Activated T-helper 17 cell treated with anti-CD3 and anti-CD28 coated beads, Interleukin-2, amount 50 U/mL, for 72 hours (primary cell): Measurements from ENCODE around the gene CALR. TPM values are rescaled to one million over a fixed set of nuclear protein-coding genes. Genes with fewer than 3 reads are reported as not detected.
"Not testable (repeated sequence)": the region's sequence is repeated elsewhere in the genome, so short reads cannot be mapped to it uniquely, and the experiment has no call there.

Experiments
- ATAC-seq: fragments of 150-1000 bp; cut with Tn5 transposase; replicated peaks from 2 replicates; pipeline ENCODE4 v1.10.0; 2021; ENCODE audit warnings: mild to moderate bottlenecking, moderate library complexity
- H3K27ac Mint-ChIP-seq: one replicate; pipeline ENCODE4 v1.8.0; 2022; ENCODE audit warnings: mixed read lengths
- H3K27me3 Mint-ChIP-seq: one replicate; pipeline ENCODE4 v1.8.0; 2022; ENCODE audit warnings: mixed read lengths
- H3K36me3 Mint-ChIP-seq: one replicate; pipeline ENCODE4 v1.8.0; 2022; ENCODE audit warnings: low read depth, mild to moderate bottlenecking, mixed read lengths
- H3K4me1 Mint-ChIP-seq: one replicate; pipeline ENCODE4 v1.8.0; 2022; ENCODE audit warnings: mixed read lengths
- H3K4me3 Mint-ChIP-seq: one replicate; pipeline ENCODE4 v1.8.0; 2022; ENCODE audit warnings: mild to moderate bottlenecking, mixed read lengths
- H3K9me3 Mint-ChIP-seq: one replicate; pipeline ENCODE4 v1.8.0; 2022; ENCODE audit warnings: mixed read lengths
- total RNA-seq, 2 donors: library from RNA; stranded (reverse); gene quantifications; one replicate each; pipeline ENCODE4 v1.2.3, GENCODE V29; 2022

The CALR gene
- total RNA-seq, 2 donors from 2014 or later: 502 to 770 TPM

DNA sequence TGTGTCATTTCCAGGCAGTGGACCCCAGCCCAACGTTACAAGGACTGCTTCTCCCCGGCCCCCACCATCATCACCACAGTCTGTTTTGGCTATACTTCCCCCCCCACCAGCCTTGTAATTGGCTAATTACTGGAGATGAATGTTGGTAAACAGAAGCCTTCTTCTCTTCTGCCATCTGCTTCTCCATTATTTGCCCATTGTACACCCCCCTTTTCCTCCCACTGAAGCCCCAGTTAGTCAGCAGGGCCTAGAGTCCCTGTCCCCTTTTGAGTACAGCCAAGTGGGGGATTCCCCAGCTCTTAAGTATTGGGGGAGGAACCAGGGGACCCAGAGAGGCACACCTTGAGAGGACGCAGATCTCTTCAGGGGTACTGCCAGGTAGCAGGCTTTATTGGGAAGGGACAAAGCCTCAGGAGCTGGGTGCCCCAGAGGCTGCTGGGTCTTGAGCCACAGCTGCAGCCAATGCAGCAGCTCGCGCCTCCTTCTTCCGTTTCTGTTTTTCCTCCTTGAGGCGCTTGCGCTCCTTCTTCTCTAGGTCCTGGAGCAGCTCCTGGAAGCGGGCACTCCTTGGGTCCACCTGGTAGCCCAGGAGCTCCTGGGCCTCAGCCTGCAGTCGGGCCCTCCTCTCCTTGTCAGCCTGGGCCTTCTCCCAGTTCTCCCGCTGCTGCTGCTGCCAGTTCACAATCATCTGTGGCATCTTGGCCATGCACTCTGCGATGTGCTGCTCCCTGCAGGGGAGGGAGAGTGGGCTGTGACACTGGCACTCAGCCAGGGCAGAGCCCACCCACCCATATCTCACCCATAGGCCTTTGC is 15.6 kb downstream of the CALR start:
- H3K4me1 Mint-ChIP-seq: peaks cover 15% of the 10 kb centered on the region
- no peak for ATAC-seq
- H3K36me3 Mint-ChIP-seq: peaks cover 80% of the 10 kb centered on the region
- H3K27ac Mint-ChIP-seq: peak overlapping the region; percentile 85
- peak overlapping the region; percentile 85 for H3K4me3 Mint-ChIP-seq
- H3K27me3 Mint-ChIP-seq: no peaks in the 10 kb centered on the region
- H3K9me3 Mint-ChIP-seq: no peaks in the 10 kb centered on the region

DNA sequence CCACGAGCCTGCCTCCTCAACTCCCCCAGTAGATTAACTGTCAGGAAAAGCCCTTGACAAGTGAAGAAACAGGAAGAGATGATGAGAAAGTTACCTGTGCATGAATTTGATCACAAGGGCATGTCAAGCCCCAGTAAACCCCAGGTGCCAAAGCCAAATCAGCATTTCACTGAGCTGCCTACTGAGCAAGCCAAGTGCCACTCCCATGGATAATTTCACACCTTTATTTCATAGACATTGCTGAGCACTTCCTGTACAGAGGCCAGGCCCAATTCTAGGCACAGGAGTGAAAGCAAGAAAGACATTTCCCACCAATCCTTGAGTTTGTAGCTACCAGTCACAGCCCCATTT is 16.2 kb downstream of the CALR start:
- peaks cover 15% of the 10 kb centered on the region for H3K4me1 Mint-ChIP-seq
- H3K9me3 Mint-ChIP-seq: no peaks in the 10 kb centered on the region
- peak overlapping the region; percentile 85 for H3K4me3 Mint-ChIP-seq
- H3K27ac Mint-ChIP-seq: peak overlapping the region; percentile 85
- H3K27me3 Mint-ChIP-seq: no peaks in the 10 kb centered on the region
- no peak for ATAC-seq
- H3K36me3 Mint-ChIP-seq: peaks cover 74% of the 10 kb centered on the region

DNA sequence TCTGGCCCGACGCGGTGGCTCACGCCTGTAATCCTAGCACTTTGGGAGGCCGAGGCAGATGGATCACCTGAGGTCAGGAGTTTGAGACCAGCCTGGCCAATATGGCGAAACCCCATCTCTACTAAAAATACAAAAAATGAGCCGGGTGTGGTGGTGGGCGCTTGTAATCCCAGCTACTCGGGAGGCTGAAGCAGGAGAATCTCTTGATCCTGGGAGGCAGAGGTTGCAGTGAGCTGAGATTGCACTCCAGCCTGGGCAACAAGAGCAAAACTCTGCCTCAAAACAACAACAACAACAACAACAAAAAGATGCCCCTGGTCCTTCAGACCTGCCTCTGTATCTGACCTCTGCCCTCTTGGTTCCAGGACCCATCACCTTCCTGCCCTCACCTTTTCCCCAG is 17.2 kb downstream of the CALR start:
- H3K4me3 Mint-ChIP-seq: peak overlapping the region; percentile 85
- ATAC-seq, H3K27me3 Mint-ChIP-seq, H3K4me1 Mint-ChIP-seq, H3K9me3 Mint-ChIP-seq: not testable (repeated sequence)
- peak overlapping the region; percentile 85 for H3K27ac Mint-ChIP-seq
- peaks cover 64% of the 10 kb centered on the region for H3K36me3 Mint-ChIP-seq

DNA sequence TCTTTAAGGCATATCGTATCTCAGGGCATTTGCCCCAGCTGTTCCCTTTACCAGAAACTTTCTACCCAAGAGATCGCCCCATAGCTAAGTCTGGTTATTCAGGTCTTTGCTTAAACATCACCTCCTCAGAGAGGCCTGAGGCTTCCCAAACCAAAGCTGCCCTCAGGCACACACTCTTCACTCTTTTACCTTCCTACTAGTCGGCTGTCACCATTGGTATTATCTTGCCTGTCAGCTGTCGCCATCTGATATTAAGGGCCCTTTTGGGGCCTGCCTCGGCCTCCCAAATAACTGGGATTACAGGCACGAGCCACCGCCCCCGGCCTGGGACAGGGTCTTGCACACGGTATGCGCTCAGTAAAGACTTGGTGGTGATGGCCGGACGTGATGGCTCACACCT is 17.6 kb downstream of the CALR start:
- Mint-ChIP-seq H3K27ac (peak overlapping the region; percentile 85), H3K4me3 (peak overlapping the region; percentile 85), H3K9me3 (no peaks in the 10 kb centered on the region), H3K36me3 (peaks cover 60% of the 10 kb centered on the region), H3K4me1 (peaks cover 10% of the 10 kb centered on the region), H3K27me3 (no peaks in the 10 kb centered on the region)
- no peak for ATAC-seq

DNA sequence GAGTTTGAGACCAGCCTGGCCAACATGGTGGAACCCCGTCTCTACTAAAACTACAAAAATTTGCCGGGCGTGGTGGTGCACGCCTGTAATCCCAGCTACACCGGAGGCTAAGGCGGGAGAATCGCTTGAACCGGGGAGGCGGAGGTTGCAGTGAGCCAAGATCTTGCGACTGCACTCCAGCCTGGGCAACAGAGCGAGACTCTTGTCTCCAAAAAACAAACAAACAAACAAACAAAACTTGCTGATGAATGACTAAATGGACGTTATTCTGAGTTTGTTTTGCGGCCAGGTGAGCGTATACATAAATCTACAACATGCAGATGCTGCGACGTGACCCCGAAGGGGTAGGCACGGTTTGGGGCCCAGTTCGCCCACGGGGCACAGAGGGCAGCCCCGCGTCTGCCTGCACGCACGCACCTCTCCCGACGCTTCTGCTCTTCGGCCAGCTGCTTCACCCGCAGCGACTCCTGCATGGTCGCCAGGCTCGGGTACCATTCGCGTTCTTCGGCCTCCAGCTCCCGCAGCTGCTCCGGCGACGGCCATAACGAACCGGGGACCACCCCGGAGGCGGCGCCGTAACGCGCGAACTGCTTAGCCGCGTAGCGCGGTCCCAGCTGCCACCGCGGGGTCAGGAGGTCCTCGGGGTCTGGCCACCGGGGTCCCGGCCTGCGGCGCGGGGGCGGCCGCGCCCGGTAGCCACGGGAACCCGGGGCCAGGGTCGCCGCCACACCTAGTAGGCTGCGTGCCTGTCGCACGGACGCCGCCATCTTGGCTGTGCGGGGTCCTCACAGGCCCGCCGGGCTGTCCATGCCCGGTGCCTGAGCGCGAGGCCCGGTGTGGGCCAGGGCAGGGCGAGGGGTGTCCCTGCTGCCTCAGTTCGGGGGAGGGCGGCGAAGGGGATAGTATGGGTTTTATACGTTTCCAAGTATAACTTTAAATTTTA is 18.3 kb downstream of the CALR start, which contains the start of gene GADD45GIP1:
Gene GADD45GIP1 (minus strand): TSS at position 778 of the 943 bp plus-strand sequence. CDS start 11 bp downstream, at position 767.
- no peaks in the 10 kb centered on the region for H3K27me3 Mint-ChIP-seq
- ATAC-seq: peak; percentile 96

DNA sequence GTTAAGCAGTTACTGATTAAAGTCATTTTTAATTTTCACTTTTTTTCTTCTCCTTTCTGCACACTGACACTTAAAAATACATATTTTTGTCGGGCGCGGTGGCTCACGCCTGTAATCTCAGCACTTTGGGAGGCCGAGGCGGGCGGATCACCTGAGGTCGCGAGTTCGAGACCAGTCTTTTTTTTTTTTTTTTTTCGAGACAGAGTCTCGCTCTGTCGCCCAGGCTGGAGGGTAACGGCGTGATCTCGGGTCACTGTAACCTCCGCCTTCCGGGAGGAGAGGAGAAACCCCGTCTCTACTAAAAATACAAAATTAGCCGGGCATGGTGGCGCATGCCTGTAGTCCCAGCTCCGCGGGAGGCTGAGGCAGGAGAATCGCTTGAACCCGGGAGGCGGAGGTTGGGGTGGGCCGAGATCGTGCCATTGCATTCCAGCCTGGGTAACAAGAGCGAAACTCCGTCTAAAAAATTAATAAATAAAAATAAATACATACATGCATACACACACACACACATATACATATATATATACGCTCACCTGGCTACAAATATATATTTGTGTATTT is 19.1 kb downstream of the CALR start:
- peak; percentile 28 for ATAC-seq
- not testable (repeated sequence) for H3K27me3 Mint-ChIP-seq, H3K4me1 Mint-ChIP-seq, H3K9me3 Mint-ChIP-seq
- peak overlapping the region; percentile 95 for H3K27ac Mint-ChIP-seq
- H3K36me3 Mint-ChIP-seq: peaks cover 45% of the 10 kb centered on the region
- H3K4me3 Mint-ChIP-seq: peak overlapping the region; percentile 85

More for the DNA sequence above, 18.3 kb downstream of the CALR start, which contains the start of gene GADD45GIP1:
- H3K4me1 Mint-ChIP-seq: peaks cover 10% of the 10 kb centered on the region
- H3K36me3 Mint-ChIP-seq: peaks cover 53% of the 10 kb centered on the region
- peak within 1 kb of the TSS; percentile 95 for H3K27ac Mint-ChIP-seq
- no peaks in the 10 kb centered on the region for H3K9me3 Mint-ChIP-seq
- H3K4me3 Mint-ChIP-seq: peak within 1 kb of the TSS; percentile 85

DNA sequence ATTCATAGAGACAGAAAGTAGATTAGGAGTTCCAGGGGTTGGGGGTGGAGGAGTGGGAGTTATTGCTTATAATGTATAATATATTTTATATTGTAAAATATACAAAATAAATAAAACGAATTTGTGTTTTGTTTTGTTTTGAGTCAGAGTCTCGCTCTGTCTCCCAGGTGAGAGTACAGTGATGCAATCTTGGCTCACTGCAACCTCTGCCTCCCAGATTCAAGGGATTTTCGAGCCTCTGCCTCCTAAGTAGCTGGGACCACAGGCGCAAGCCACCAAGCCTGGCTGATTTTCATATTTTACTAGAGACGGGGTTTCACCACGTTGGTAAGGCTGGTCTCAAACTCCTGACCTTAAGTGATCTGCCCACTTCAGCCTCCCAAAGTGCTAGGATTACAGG is 21.1 kb downstream of the CALR start:
- Mint-ChIP-seq H3K27me3 (no peaks in the 10 kb centered on the region), H3K4me1 (peaks cover 7% of the 10 kb centered on the region), H3K36me3 (peaks cover 25% of the 10 kb centered on the region), H3K4me3 (no peak overlapping the region), H3K27ac (no peak overlapping the region), H3K9me3 (no peaks in the 10 kb centered on the region)
- no peak for ATAC-seq

DNA sequence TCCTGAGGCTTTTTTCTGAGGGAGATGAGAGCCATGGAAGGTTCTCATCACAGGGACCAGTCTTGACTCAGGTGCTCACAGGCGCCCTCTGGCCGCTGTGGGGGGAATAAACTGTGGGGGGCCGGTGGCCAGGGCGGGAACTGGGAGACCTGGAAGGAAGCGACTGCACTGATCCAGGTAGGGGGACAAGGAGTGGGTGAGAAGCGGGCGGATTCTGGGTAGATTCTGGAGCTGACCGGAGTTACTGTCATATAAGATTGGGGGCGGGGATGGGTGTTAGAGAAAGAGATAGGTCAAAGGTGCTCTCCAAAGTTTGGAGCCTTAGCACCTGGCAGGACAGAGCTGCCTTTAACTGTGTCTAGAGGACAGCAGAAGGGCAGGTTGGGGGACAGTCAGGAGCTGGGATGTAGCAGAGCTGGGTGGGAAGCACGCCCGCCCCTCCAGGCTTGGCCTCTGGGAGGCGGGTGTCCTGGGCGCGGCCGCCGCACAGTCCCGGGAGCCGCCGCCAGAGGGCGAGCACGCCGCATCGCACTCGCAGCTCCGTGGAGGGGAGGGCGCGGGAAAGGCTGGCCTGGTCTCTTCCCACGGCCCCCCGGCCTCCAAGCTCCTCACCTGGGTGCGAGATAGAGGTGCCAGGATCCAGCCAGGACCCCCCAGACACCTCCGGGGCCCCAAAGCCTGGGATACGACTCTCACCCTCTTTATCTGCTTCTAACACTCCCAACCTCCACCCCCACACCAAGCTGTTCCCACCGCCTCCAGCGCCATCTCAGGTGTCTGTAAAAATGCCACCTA is 26.8 kb downstream of the CALR start:
- Mint-ChIP-seq H3K9me3 (no peaks in the 10 kb centered on the region), H3K27me3 (no peaks in the 10 kb centered on the region), H3K4me1 (peaks cover 5% of the 10 kb centered on the region), H3K4me3 (peak overlapping the region; percentile 99), H3K36me3 (no peaks in the 10 kb centered on the region), H3K27ac (peak overlapping the region; percentile 91)
- ATAC-seq: peak; percentile 96

DNA sequence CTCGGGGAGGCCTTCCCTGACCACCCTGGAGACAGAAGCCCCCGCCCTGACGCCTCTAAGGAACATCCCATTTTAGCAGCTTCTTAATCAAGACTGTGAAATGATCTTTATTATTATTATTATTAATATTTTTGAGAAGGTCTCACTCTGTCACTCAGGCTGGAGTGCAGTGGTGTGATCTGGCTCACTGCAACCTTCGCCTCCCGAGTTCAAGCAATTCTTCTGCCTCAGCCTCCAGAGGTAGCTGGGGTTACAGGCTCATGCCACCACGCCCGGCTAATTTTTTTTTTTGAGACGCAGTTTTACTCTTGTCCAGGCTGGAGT is 27.4 kb downstream of the CALR start:
- no peaks in the 10 kb centered on the region for H3K27me3 Mint-ChIP-seq
- H3K36me3 Mint-ChIP-seq: no peaks in the 10 kb centered on the region
- no peak for ATAC-seq
- H3K27ac Mint-ChIP-seq: no peak overlapping the region
- H3K4me3 Mint-ChIP-seq: peak overlapping the region; percentile 99
- H3K9me3 Mint-ChIP-seq: no peaks in the 10 kb centered on the region
- peaks cover 5% of the 10 kb centered on the region for H3K4me1 Mint-ChIP-seq

DNA sequence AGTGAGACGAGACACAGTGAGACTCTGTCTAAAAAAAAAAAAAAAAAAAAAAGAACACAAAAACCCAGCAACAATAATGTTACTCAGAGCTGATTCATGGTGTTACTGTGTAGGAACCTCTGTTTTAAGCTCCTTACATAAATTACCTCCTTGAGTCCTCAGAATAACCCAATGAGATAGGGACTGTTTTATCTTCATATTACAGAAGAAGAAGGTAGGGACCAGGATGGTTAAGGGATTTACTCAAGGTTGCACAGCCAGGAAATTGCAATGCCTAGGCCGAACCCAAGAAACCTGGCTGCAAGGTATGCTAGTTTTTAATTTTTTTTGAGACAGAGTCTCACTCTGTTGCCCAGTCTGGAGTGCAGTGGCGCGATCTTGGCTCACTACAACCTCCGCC is 29.5 kb downstream of the CALR start:
- Mint-ChIP-seq H3K36me3 (no peaks in the 10 kb centered on the region), H3K9me3 (no peaks in the 10 kb centered on the region), H3K27ac (no peak overlapping the region), H3K4me3 (no peak overlapping the region), H3K4me1 (peaks cover 5% of the 10 kb centered on the region), H3K27me3 (no peaks in the 10 kb centered on the region)
- no peak for ATAC-seq

DNA sequence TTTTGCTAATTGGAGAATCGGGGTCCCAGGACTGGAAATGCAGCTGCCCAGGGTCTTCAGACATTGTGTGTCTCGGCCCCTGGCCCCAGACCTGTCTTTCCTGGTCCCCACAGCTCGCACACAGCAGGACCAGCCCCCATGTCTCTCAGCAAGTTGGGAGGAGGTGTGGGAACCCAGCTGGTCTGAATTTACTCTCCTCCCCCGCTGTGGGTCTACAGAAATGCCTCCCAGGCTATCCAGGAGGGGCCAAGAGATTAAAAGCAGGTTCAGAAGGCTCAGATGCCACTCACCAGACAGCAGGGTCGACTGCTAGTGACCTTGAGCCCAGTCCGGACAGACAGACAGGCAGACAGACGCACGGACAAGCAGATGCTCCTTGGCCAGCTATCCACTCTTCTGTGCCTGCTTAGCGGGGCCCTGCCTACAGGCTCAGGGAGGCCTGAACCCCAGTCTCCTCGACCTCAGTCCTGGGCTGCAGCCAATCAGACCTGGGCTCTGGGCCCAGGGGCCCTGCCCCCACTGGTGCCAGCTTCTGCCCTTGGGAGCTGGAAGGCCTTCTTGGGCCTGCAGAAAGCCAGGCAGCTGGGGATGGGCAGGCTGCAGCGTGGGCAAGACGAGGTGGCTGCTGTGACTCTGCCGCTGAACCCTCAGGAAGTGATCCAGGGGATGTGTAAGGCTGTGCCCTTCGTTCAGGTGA is 31.0 kb downstream of the CALR start, which contains the start of gene DAND5:
Gene DAND5 (plus strand): TSS at position 285 of the 697 bp plus-strand sequence. CDS start 85 bp downstream, at position 370.
- no peak for ATAC-seq
- Mint-ChIP-seq H3K27ac (peak within 1 kb of the TSS; percentile 20), H3K4me3 (no peak within 1 kb of the TSS), H3K4me1 (peaks cover 5% of the 10 kb centered on the region), H3K9me3 (no peaks in the 10 kb centered on the region), H3K36me3 (no peaks in the 10 kb centered on the region), H3K27me3 (no peaks in the 10 kb centered on the region)

DNA sequence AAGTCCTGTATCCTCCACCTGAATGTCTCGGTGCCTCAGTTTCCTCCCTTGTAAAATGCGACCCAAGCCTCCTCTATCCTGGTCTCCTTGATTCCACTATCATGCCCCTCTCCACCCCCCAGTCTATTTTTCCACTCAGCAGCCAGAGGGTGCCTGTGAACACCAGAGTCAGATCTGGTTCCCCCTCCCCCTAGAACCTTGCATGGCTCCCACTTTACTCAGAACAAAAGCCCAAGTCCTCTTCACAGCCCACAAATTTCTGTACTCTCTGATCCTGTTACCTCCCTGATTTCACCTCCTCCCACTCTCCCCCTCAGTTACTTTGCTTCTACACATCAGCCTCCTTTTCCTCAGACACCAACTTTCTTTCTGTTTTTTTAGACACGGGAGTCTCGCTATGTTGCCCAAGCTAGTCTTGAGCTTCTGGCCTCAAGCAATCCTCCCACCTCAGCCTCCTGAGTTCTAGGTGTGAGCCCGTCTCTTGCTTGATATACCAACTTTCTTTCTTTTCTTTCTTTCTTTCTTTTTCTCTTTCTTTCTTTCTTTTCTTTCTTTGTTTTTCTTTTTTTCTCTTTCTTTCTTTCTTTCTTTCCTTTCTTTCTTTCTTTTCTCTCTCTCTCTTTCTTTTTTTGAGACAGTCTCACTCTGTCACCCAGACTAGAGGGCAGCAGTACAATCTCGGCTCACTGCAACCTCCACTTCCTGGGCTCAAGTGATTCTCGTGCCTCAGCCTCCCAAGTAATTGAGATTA is 31.8 kb downstream of the CALR start:
- H3K36me3 Mint-ChIP-seq: no peaks in the 10 kb centered on the region
- no peak overlapping the region for H3K4me3 Mint-ChIP-seq
- H3K27me3 Mint-ChIP-seq: no peaks in the 10 kb centered on the region
- peak; percentile 33 for ATAC-seq
- H3K9me3 Mint-ChIP-seq: no peaks in the 10 kb centered on the region
- no peaks in the 10 kb centered on the region for H3K4me1 Mint-ChIP-seq
- H3K27ac Mint-ChIP-seq: peak overlapping the region; percentile 20

DNA sequence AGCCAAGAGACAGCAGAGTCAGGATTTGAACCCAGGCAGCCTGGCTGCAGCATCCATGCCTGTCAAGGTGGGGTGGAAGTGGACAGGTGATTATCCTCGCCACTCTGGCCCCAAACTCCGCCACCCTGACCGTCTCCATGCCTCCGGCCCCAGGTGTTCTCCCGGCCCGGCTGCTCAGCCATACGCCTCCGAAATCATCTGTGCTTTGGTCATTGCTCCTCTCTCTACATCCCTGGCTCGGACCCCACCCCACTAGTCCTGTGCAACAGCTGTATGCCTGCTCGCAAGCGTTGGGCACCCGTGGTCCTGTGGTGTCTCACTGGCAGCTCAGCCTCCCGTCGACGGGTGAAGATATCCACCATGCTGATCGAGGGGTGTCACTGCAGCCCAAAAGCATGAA is 34.8 kb downstream of the CALR start:
- no peak for ATAC-seq
- H3K9me3 Mint-ChIP-seq: no peaks in the 10 kb centered on the region
- no peaks in the 10 kb centered on the region for H3K36me3 Mint-ChIP-seq
- H3K27me3 Mint-ChIP-seq: peaks cover 11% of the 10 kb centered on the region
- H3K4me1 Mint-ChIP-seq: peaks cover 4% of the 10 kb centered on the region
- H3K4me3 Mint-ChIP-seq: no peak overlapping the region
- H3K27ac Mint-ChIP-seq: no peak overlapping the region
